ENCODE results near the gene ADSS1. TPM values are rescaled to one million over a fixed set of nuclear protein-coding genes. Genes with fewer than 3 reads are reported as not detected.
A peak's percentile ranks its signal among the peaks of the same experiment; 100 is the strongest.

ADSS1 gene
- total RNA-seq, 1 experiment from 2014 or later = 9.9 TPM

- Histone ChIP-seq H3K79me2 (ENCODE audit: insufficient read depth, low read length) (no peaks in the 10 kb centered on the region), H3K4me2 (ENCODE audit: low read length) (peak overlapping the region; percentile 38), H3K9me2 (ENCODE audit: insufficient read depth) (no peaks in the 10 kb centered on the region), H2AFZ (ENCODE audit: low read depth, low read length, poor library complexity, severe bottlenecking) (no peak overlapping the region), H3K9me3 (ENCODE audit: control insufficient read depth in 1 of 2, insufficient read depth in 1 of 2, low read depth in 1 of 2, low read length in 2 of 2) (no peaks in the 10 kb centered on the region), H3K36me3 (ENCODE audit: control insufficient read depth in 1 of 2, insufficient read depth in 2 of 2, low read length in 2 of 2) (no peaks in the 10 kb centered on the region), H3K4me3 (replicated peaks in 1 of 2; ENCODE audit: low read depth in 1 of 2, low read length in 2 of 2) (no peak overlapping the region), H4K20me1 (ENCODE audit: insufficient read depth) (no peaks in the 10 kb centered on the region), H3K27ac (ENCODE audit: low read depth, low read length) (peak overlapping the region; percentile 42; the same call in 1 of the 2 replicates), H3K4me1 (ENCODE audit: control insufficient read depth in 1 of 2, insufficient read depth in 2 of 2, low read length in 2 of 2) (peaks cover 18 to 19% of the 10 kb centered on the region in 2 experiments), H3K9ac (ENCODE audit: low read length) (peak overlapping the region; percentile 16; the same call in 1 of the 2 replicates), H3K27me3 (ENCODE audit: insufficient read depth, low read length) (no peaks in the 10 kb centered on the region)
- DNase-seq (ENCODE audit: low read depth, low spot score) (no peak), ATAC-seq (peak; percentile 39)
- CTCF ChIA-PET = no interaction called here
- RAD21 ChIA-PET (ENCODE audit: low non-redundant PET in 1 of 2, low total read pairs in 2 of 2, uncharacterized antibody in 2 of 2, unreplicated experiment in 2 of 2) = no interaction called here
- no TSS peak for BruUV-seq (replicated peaks)
- POLR2A ChIA-PET = no interaction called here
- TF ChIP-seq POLR2AphosphoS5 (IDR thresholded peaks at IDR 0.05; ENCODE audit: low read depth, low read length) (0 out of 2 replicates have a peak, but pooled peaks have one; percentile 23), ZFX (IDR thresholded peaks at IDR 0.05) (no peak)
- intact Hi-C loops (cut with micrococcal nuclease) = no loop called here
Measured at GRCh38 chr14:104732355-104732804, 8.4 kb downstream of the ADSS1 start.

GRCh38 chr14:104732931-104733681 lies 9.1 kb downstream of the ADSS1 start:
- Histone ChIP-seq H3K36me3 (ENCODE audit: control insufficient read depth in 1 of 2, insufficient read depth in 2 of 2, low read length in 2 of 2) (no peaks in the 10 kb centered on the region), H3K9me3 (ENCODE audit: control insufficient read depth in 1 of 2, insufficient read depth in 1 of 2, low read depth in 1 of 2, low read length in 2 of 2) (no peaks in the 10 kb centered on the region), H3K79me2 (ENCODE audit: insufficient read depth, low read length) (no peaks in the 10 kb centered on the region), H3K4me1 (ENCODE audit: control insufficient read depth in 1 of 2, insufficient read depth in 2 of 2, low read length in 2 of 2) (peaks cover 18 to 19% of the 10 kb centered on the region in 2 experiments), H3K9me2 (ENCODE audit: insufficient read depth) (no peaks in the 10 kb centered on the region), H3K9ac (ENCODE audit: low read length) (peak overlapping the region; percentile 16; the same call in 1 of the 2 replicates), H3K27me3 (ENCODE audit: insufficient read depth, low read length) (no peaks in the 10 kb centered on the region), H4K20me1 (ENCODE audit: insufficient read depth) (no peaks in the 10 kb centered on the region), H3K27ac (ENCODE audit: low read depth, low read length) (peak overlapping the region; percentile 42; the same call in 1 of the 2 replicates), H3K4me2 (ENCODE audit: low read length) (peak overlapping the region; percentile 38), H2AFZ (ENCODE audit: low read depth, low read length, poor library complexity, severe bottlenecking) (no peak overlapping the region), H3K4me3 (replicated peaks in 1 of 2; ENCODE audit: low read depth in 1 of 2, low read length in 2 of 2) (no peak overlapping the region)
- intact Hi-C loops (cut with micrococcal nuclease) = no loop called here
- ATAC-seq (peak; percentile 36; the same call in 1 of the 2 replicates), DNase-seq (ENCODE audit: low read depth, low spot score) (no peak)
- CTCF ChIA-PET = no interaction called here
- no TSS peak for BruUV-seq (replicated peaks)
- POLR2A ChIA-PET = no interaction called here
- RAD21 ChIA-PET (ENCODE audit: low non-redundant PET in 1 of 2, low total read pairs in 2 of 2, uncharacterized antibody in 2 of 2, unreplicated experiment in 2 of 2) = no interaction called here
- TF ChIP-seq TCF7L2 (IDR thresholded peaks at IDR 0.05; ENCODE audit: borderline replicate concordance, extremely low read depth, insufficient read depth, insufficient read length) (no peak), ZNF274 (IDR thresholded peaks at IDR 0.05; ENCODE audit: low read depth, low read length) (no peak), ZFX (IDR thresholded peaks at IDR 0.05) (no peak), POLR2AphosphoS5 (IDR thresholded peaks at IDR 0.05; ENCODE audit: low read depth, low read length) (no peak), JUND (IDR thresholded peaks at IDR 0.05) (no peak), MAX (IDR thresholded peaks at IDR 0.05) (no peak), CTCF (IDR thresholded peaks at IDR 0.05 in 2 of 3, conservative IDR thresholded peaks at IDR 0.05 in 1 of 3; ENCODE audit: borderline replicate concordance in 1 of 3, insufficient read depth in 1 of 3, low read depth in 2 of 3, low read length in 2 of 3) (no peak), EGR1 (IDR thresholded peaks at IDR 0.05; ENCODE audit: low read depth) (no peak), CBX3 (IDR thresholded peaks at IDR 0.05; ENCODE audit: low read depth) (no peak), ZBTB33 (IDR thresholded peaks at IDR 0.05; ENCODE audit: extremely low read depth, insufficient replicate concordance, low read length) (no peak), EZH2 (IDR thresholded peaks at IDR 0.05) (no peak), EZH2phosphoT487 (IDR thresholded peaks at IDR 0.05; ENCODE audit: borderline replicate concordance) (no peak), SIN3A (IDR thresholded peaks at IDR 0.05; ENCODE audit: low read depth) (no peak), ELF1 (IDR thresholded peaks at IDR 0.05; ENCODE audit: borderline replicate concordance, low read depth) (no peak), POLR2A (IDR thresholded peaks at IDR 0.05; ENCODE audit: borderline replicate concordance, extremely low read depth, insufficient read depth, insufficient read length) (no peak)
